Measurements from ENCODE around the gene LIPC.

Gene LIPC

GRCh38 chr15:58544756-58545155, 113.0 kb downstream of the LIPC start:
- DNase-seq, result no peak

DNA sequence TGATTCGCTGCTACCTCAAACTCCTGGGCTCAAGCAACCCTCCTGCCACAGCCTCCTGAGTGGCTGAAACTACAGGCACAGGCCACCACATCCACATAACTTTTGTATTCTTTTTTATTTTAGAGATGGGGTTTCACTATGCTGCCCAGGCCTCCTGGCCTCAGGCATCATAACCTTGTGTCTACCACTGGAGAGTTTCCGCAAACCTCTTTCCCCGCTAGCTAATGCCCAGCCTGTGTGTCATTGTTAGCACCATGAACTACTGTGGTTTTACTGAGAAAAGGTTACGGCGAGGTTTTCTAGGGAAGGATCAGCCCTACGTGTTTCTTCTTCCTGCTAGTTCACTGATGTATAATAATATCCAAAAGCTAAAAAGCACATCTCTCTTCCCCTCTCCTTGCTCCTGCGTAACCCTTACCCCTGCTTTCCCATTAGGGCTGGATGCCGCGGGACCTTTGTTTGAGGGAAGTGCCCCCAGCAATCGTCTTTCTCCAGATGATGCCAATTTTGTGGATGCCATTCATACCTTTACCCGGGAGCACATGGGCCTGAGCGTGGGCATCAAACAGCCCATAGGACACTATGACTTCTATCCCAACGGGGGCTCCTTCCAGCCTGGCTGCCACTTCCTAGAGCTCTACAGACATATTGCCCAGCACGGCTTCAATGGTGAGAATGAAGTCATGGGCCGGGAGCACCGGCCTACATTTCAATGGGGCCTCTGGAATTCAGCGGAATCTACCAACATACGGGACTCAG, 113.7 kb downstream of the LIPC start:
- DNase-seq, result peak in 1 of 2 donors; percentile 12

- DNase-seq, result no peak
Measured at GRCh38 chr15:58546066-58546591, 114.3 kb downstream of the LIPC start.

- DNase-seq, result no peak
Measured at GRCh38 chr15:58546635-58547627, 115.1 kb downstream of the LIPC start.

- DNase-seq, result no peak
Measured at GRCh38 chr15:58547628-58548307, 116.0 kb downstream of the LIPC start.

DNA sequence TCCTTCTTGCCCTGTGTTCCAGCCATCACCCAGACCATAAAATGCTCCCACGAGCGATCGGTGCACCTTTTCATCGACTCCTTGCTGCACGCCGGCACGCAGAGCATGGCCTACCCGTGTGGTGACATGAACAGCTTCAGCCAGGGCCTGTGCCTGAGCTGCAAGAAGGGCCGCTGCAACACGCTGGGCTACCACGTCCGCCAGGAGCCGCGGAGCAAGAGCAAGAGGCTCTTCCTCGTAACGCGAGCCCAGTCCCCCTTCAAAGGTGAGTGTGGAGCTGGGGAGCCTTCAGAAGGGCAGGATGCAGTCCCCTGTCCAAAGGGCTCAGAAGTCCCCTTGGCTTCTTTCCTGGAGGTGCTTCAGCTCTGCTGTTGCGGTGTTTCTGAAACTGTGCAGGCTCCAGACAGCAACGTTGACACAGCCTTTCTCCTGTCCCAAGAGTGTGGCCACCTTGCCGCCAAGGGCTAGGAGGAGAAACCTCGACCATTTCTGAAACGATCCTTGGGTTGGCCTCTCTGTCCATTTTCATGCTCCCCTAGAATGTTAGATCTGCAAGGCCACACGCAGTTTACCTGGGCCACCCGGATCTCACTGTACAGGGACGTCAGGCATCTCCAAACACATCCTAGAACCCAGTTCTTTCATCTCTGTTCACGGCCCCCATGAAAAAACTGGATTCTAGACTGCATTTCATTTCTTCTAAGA, 116.7 kb downstream of the LIPC start:
- no peak for DNase-seq

GRCh38 chr15:58549013-58549784, 117.4 kb downstream of the LIPC start:
- no peak for DNase-seq

DNA sequence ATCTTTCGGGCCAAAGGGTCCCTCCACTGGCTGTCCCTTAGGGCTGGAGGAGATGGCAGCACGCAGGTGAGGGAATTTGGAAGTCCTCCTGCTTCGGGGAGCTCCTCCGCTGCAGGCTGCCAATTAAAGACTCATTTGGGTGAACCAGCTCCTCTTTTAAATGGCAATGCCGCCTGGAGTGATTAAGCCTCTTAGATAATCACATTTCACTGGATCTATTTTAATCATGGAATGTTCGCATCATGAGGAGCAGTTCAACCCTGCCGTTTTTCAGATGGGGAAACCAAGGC, 117.9 kb downstream of the LIPC start:
- DNase-seq, result no peak

DNA sequence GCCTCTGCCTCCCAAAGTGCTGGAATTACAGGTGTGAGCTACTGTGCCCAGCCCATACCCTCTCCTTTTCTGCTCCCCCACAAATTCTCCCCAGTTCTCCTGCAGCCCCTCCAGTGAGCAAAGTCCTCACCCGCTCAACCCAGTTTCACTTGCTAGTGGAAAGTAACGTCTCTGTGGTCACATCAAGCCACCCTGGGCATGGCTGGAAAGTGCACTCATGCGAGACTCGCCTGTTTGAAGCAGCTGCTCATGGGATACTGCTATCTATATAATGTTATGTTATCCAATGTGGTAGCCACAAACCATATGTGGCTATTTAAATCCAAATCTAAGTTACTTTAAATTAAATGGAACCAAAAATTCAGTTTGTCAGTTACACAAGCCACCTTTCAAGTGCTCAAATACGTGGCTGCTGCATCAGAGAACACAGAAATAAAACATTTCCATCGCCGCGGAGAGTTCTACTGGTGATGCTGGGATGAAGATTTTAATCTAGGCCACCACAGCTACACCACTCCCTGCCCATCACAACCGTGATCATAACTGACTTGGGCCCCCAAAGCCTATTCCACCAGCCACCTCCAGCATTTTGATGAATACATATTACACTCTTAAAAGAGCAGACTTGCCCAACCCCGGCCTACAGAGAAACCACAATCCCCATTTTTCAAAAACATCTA, 119.4 kb downstream of the LIPC start:
- no peak for DNase-seq

DNA sequence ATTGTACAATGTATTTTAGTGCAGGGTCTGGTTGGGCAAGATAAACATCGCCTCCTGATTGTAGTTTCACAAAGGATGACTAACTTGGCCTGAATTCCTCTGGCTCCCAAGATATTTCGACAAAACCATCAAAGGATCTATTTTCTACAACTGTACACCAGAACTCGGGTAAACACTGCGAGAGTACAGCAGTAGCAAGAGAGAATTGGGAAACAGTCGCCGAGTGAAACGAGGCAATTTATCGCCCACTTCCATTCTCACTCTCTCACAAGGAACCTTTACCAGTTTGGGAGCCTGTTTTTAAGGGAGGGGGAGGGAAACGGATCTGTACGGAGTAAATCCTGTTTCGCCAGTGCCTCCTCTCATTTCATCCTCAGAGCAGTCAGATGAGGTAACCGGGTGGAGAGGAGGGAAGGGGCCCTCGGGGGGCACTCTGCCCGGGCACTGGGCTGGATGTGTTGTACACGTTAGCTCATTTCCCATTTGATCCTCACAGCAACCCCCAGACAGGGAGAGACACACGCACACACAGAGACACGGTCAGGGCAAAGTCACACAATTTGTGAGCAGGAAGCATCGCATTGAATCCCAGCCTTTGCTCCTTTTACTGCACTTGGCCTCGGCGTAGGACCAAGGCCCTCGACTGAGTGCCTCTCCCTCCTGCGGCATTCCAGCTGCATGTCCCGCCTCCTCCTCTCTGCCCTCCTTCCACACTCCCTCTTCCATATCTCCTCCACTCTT, 120.1 kb downstream of the LIPC start:
- DNase-seq, result no peak

DNA sequence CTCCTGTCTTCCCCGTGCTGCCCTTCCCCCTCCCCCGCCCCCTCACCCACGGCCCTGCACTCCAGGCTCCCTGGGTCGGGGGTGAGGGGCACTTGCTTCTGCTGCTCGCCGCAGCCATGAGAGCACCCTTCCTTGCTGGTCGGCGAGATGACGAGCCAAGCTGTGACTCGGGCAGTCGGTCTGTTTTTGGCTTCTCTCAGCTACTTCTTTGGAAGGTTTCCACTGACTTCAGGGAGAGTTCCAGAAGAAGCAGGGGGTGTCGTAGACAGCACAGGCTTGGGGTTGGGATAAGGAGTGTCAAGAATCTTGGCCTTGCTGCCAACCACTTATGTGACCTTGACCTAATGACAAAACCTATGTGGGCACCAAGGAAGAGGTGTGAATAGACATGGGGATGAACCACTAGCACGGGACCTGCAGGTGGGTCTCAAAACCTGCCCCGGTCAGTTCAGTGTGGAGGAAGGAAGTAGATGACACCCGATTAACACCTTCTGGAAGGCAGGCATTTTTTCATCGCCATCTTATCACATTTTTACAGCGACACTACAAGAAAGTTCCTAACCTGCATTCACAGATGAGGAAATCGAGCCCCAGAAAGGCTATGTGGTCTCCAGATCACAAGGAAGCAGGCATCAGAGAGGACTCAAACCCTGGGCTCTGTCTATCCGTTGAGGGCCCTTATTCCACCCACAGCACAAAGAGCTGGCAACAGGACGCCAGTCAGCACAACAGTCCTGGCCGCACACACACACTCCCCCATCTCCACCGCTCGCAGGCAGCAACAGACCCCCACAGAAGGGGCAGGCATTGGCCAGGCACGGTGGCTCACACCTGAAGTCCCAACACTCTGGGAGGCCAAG, 120.9 kb downstream of the LIPC start:
- no peak for DNase-seq

- DNase-seq, result no peak
Measured at GRCh38 chr15:58553365-58553918, 121.7 kb downstream of the LIPC start.

GRCh38 chr15:58554758-58555157, 123.0 kb downstream of the LIPC start:
- no peak for DNase-seq

DNA sequence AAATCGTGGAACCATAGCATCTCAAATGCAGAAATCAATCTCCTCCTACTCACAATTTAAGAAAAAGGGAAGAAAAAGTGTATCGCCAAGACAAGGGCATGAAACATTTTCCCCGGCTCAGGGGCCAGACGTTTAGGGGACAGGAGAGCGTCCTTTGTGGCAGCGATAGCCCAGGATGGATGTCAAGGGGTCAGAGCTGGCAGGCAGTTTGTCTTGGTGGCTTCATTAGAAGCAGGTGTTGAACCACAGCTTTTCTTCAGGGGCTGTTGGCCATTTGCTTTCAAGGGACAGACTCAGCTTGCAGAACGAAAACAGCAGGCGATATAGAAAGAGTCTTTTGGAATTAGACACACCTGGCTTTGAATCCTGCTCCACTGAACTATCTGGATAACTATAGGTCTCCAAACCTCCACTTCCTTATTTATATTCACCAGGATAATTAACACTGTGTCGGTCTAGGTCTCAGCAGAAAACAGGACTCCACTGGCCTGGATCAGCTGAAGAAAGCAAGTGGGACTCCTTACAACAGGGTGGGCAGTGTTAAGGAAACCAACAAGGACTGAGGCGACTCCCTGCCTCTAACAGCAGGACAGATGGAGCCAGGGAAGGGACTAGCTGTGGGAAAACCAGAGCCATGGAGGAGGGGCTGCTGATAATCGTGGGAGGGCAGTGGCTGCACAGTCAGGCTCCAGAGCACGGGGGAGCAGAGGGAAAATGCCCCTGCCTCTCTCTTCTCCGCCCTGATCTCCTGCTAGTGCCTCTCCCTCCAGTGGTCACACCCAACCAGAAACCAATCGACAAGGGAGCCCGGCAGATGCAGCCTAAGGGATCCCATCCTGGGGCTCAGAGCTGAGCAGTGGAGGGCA, 123.6 kb downstream of the LIPC start:
- DNase-seq, result no peak

DNA sequence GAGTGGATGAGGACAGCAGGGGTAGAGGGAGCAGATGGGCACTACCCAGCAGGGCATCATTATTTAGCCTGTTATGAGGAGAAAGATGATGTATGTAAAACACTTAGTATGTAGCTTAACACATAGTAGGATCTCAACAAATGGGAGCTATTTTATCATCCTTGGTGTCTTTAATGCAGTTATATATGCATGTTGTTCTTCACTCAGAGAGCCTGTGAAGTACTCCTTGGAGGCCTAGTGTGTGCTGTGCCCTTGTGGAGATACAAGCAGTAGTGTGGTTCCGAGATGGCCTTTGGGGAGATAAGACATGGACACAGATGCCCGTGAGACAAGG, 124.2 kb downstream of the LIPC start:
- DNase-seq, result no peak

DNA sequence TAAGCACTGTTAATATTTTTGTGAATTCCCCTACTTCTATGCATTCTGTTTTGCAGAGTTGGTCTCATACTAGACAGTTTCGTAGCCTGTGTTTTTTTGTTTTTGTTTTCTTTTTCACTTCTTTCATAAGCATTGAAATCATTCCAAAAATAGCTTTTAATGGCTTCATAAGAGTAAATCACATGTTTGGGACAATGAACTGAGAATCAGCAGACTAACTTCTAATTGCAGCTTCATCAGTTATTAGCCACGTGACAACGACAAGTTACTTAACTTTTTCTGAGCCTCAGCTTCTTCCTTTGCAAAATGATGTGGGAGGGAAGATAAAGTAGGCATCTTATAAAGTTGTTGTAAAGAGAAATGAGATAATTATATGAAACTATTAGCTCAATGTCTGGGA, 124.8 kb downstream of the LIPC start:
- no peak for DNase-seq

GRCh38 chr15:58558777-58559176, 127.0 kb downstream of the LIPC start:
- DNase-seq, result no peak

DNA sequence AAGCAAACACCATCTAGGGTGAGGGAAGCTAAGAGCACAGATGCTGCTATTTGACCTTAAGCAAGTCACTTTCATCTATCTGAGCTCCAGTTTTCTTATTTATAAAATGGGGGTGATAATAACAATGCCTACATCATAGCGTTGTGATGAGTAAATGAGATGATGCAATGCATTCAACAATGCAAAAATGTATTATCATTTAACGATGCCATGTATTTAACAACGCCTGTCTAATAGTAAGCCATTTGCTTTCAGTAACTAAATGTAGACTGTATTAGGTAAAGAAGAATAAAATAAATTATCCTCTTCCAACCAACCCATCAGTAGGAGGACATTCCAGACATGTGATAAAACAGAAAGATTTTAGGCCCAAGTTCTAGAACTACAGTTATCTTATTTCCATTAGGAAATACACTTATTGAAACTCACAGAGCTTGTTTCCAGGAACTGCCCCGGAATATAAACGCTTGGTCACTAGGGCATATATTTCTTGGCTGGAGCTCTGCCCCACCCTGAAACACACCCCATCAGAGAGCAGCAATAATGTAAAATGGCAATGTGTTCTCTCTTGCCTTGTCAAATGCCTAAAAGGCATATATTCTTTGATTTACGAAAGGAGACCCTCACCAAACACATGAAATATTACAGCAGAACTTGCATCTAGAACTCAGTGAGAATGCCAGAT, 128.3 kb downstream of the LIPC start:
- no peak for DNase-seq
